Muscle layer of duodenum (tissue), 2 donors: ENCODE measurements around the gene LASP1.
A peak's percentile ranks its signal among the peaks of the same experiment; 100 is the strongest.

ENCODE experiments used
- H3K27ac ChIP-seq: one replicate; pipeline ENCODE4 v1.7.0; 2013; ENCODE audit warnings: mild to moderate bottlenecking, low read length
- H3K27me3 ChIP-seq: one replicate; pipeline ENCODE4 v1.7.0; 2013; ENCODE audit warnings: low read depth, mild to moderate bottlenecking, control low read depth, low read length
- H3K36me3 ChIP-seq, 2 donors: one replicate each; pipeline ENCODE4 v1.7.0; 2013; ENCODE audit warnings: low read length in 2 of 2, control low read depth in 1 of 2, mild to moderate bottlenecking in 1 of 2; ENCODE audit not compliant: insufficient read depth in 2 of 2, control insufficient read depth in 1 of 2
- H3K4me1 ChIP-seq, 2 donors: one replicate each; pipeline ENCODE4 v1.7.0; 2013; ENCODE audit warnings: low read length in 2 of 2, mild to moderate bottlenecking in 2 of 2, control low read depth in 1 of 2, moderate library complexity in 1 of 2; ENCODE audit not compliant: insufficient read depth in 2 of 2, control insufficient read depth in 1 of 2
- H3K4me3 ChIP-seq, 2 donors: one replicate each; pipeline ENCODE4 v1.7.0; 2013; ENCODE audit warnings: low read length in 2 of 2, low read depth in 1 of 2, mild to moderate bottlenecking in 1 of 2
- H3K9me3 ChIP-seq, 2 donors: one replicate each; pipeline ENCODE4 v1.7.0; 2013; ENCODE audit warnings: low read length in 2 of 2, control low read depth in 1 of 2, mild to moderate bottlenecking in 1 of 2; ENCODE audit not compliant: control insufficient read depth in 1 of 2
- donor health status: healthy.

Gene LASP1

GRCh38 chr17:38893113-38893512 lies 23.3 kb downstream of the LASP1 start:
- Histone ChIP-seq H3K36me3 (peaks cover 32 to 43% of the 10 kb centered on the region in 2 donors), H3K27ac (no peak overlapping the region), H3K4me1 (peaks cover 28 to 42% of the 10 kb centered on the region in 2 donors)

DNA sequence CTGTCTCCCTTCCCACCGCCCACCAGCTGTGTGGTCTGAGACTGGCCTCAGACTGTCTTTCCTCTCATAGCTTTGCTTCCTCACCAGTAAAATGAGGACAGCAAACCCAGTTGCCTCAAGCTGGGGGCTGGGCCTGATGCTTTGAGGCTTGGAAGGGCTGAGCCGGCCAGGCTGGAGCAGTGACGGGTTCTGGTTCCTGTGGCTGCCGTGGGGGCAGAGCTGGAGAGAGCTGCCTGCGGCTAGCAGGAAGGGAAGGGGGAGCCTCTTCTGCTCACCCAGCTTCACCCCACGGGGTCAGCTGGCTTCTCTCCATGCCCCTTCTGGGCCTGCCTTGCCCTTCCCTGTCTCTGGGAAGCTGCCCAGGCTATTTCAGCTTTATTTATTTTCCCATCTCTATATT lies 23.7 kb downstream of the LASP1 start:
- Histone ChIP-seq H3K4me1 (peaks cover 28 to 47% of the 10 kb centered on the region in 2 donors), H3K36me3 (peaks cover 37 to 45% of the 10 kb centered on the region in 2 donors), H3K27me3 (no peaks in the 10 kb centered on the region), H3K27ac (peak overlapping the region; percentile 25), H3K4me3 (no peak overlapping the region), H3K9me3 (no peaks in the 10 kb centered on the region)

More at GRCh38 chr17:38893113-38893512, 23.3 kb downstream of the LASP1 start:
- H3K9me3 ChIP-seq, result no peaks in the 10 kb centered on the region
- H3K4me3 ChIP-seq, result no peak overlapping the region
- no peaks in the 10 kb centered on the region for H3K27me3 ChIP-seq

DNA sequence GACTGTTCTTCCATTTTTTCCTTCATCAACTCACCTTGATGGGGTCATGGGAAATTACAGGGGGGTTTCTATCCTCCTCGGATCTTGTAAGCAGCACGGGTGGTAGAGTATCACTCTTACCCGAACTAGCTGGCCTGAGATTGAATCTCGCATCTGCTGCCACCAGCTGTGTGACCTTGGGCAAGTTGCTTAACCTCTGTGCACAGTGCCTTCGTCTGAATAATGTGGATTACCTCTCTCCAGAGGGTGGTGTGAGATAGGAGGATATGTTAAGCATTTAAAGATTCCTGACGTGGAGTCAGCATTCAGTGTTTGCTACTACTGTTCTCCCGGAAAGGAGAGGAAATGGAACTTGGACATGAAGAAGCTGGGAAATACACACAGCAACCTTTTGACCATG lies 24.4 kb downstream of the LASP1 start:
- H3K4me1 ChIP-seq, result peaks cover 28 to 54% of the 10 kb centered on the region in 2 donors
- no peak overlapping the region for H3K27ac ChIP-seq
- no peak overlapping the region for H3K4me3 ChIP-seq
- no peaks in the 10 kb centered on the region for H3K27me3 ChIP-seq
- H3K9me3 ChIP-seq, result no peaks in the 10 kb centered on the region
- peaks cover 41 to 48% of the 10 kb centered on the region in 2 donors for H3K36me3 ChIP-seq

GRCh38 chr17:38896346-38896954 lies 26.6 kb downstream of the LASP1 start:
- H3K36me3 ChIP-seq, result peaks cover 38 to 41% of the 10 kb centered on the region in 2 donors
- no peak overlapping the region for H3K27ac ChIP-seq
- no peak overlapping the region for H3K4me3 ChIP-seq
- peaks cover 37 to 66% of the 10 kb centered on the region in 2 donors for H3K4me1 ChIP-seq
- no peaks in the 10 kb centered on the region for H3K9me3 ChIP-seq
- H3K27me3 ChIP-seq, result no peaks in the 10 kb centered on the region

DNA sequence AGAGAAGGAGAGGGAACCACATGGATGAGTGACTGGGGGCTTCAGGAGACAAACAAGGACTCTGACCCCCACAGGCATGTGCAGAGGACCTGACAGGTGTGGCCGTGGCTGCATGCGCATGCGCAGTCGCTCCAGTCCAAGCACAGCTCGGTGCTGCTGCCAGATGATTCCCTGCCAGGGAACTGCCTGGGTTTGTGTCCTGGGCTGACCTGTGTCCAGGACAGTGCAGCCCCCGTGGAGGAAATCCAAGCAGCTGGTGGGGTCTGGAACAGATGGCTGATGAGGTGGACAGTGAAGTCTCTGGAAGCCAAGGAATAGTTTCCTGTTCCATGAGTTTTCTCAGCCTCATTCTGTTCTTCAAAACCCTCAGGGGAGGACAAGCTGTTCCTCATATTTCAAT lies 27.3 kb downstream of the LASP1 start:
- Histone ChIP-seq H3K4me1 (peaks cover 38 to 67% of the 10 kb centered on the region in 2 donors), H3K36me3 (peaks cover 31 to 34% of the 10 kb centered on the region in 2 donors), H3K9me3 (no peaks in the 10 kb centered on the region), H3K27ac (peak overlapping the region; percentile 7), H3K4me3 (no peak overlapping the region), H3K27me3 (no peaks in the 10 kb centered on the region)

GRCh38 chr17:38897671-38898290 lies 27.9 kb downstream of the LASP1 start:
- H3K27ac ChIP-seq, result peak overlapping the region; percentile 7
- H3K4me1 ChIP-seq, result peaks cover 38 to 63% of the 10 kb centered on the region in 2 donors
- no peaks in the 10 kb centered on the region for H3K9me3 ChIP-seq
- H3K4me3 ChIP-seq, result no peak overlapping the region
- H3K27me3 ChIP-seq, result no peaks in the 10 kb centered on the region
- H3K36me3 ChIP-seq, result peaks cover 25 to 29% of the 10 kb centered on the region in 2 donors

DNA sequence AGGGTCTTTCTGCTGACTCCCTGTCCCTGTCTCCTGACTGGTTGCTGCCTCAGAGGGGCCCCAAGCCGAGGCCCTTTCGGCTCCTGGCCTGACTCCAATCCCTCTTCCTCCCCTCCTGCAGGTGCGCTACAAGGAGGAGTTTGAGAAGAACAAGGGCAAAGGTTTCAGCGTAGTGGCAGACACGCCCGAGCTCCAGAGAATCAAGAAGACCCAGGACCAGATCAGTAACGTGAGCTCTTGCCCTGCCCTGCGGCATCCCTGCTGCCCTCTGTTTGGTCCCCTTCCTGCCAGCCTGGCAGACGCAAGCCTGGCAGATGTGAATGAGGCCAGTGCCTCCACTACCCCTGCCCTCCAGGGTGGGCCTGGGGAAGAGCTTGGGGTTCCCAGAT lies 28.4 kb downstream of the LASP1 start:
- Histone ChIP-seq H3K4me3 (peak overlapping the region in 1 of 2 donors; percentile 16), H3K27me3 (no peaks in the 10 kb centered on the region), H3K9me3 (no peaks in the 10 kb centered on the region), H3K27ac (peak overlapping the region; percentile 39), H3K36me3 (peaks cover 21 to 29% of the 10 kb centered on the region in 2 donors), H3K4me1 (peaks cover 33 to 61% of the 10 kb centered on the region in 2 donors)

- Histone ChIP-seq H3K27ac (peak overlapping the region; percentile 39), H3K4me1 (peaks cover 31 to 55% of the 10 kb centered on the region in 2 donors), H3K4me3 (no peak overlapping the region), H3K36me3 (peaks cover 25 to 29% of the 10 kb centered on the region in 2 donors), H3K27me3 (no peaks in the 10 kb centered on the region), H3K9me3 (no peaks in the 10 kb centered on the region)
Observed at GRCh38 chr17:38898812-38899348, 29.0 kb downstream of the LASP1 start.

GRCh38 chr17:38899421-38899820 lies 29.6 kb downstream of the LASP1 start:
- H3K36me3 ChIP-seq, result peaks cover 27 to 29% of the 10 kb centered on the region in 2 donors
- peak overlapping the region; percentile 31 for H3K27ac ChIP-seq
- no peak overlapping the region for H3K4me3 ChIP-seq
- no peaks in the 10 kb centered on the region for H3K9me3 ChIP-seq
- peaks cover 26 to 53% of the 10 kb centered on the region in 2 donors for H3K4me1 ChIP-seq
- no peaks in the 10 kb centered on the region for H3K27me3 ChIP-seq

- Histone ChIP-seq H3K27ac (peak overlapping the region; percentile 14), H3K4me3 (no peak overlapping the region), H3K36me3 (peaks cover 22 to 29% of the 10 kb centered on the region in 2 donors), H3K27me3 (no peaks in the 10 kb centered on the region), H3K9me3 (no peaks in the 10 kb centered on the region), H3K4me1 (peaks cover 26 to 50% of the 10 kb centered on the region in 2 donors)
Observed at GRCh38 chr17:38900978-38901656, 31.3 kb downstream of the LASP1 start.

DNA sequence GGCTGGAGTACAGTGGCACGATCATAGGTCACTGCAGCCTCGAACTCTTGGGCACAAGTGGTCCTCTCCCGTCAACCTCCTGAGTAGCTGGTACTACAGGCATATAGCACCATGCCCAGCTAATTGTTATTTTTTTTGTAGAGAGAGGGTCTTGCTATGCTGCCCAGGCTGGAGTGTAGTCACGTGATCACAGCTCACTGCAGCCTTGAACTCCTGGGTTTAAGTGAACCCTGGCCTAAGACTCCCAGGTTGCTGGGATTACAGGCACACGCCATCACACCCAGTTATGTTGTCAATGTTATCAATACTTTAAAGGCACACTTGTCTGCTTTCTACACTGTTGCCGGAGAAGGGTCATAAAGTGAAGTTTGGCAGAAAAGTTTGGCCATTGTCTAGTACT lies 33.5 kb downstream of the LASP1 start:
- Histone ChIP-seq H3K4me1 (peaks cover 10 to 47% of the 10 kb centered on the region in 2 donors), H3K36me3 (peaks cover 25 to 26% of the 10 kb centered on the region in 2 donors), H3K9me3 (no peaks in the 10 kb centered on the region), H3K27me3 (no peaks in the 10 kb centered on the region), H3K4me3 (no peak overlapping the region), H3K27ac (no peak overlapping the region)
